HepG2 (cell line): Measurements from ENCODE around the gene ADGRB3. TPM values are rescaled to one million over a fixed set of nuclear protein-coding genes. Genes with fewer than 3 reads are reported as not detected.
"Not testable (repeated sequence)": the region's sequence is repeated elsewhere in the genome, so short reads cannot be mapped to it uniquely, and the experiment has no call there.

Experiments used
- ATAC-seq: fragments of 200-7000 bp; cut with Tn5 transposase; 3 replicates; pipeline ENCODE4 v1.9.1; 2020; ENCODE audit warnings: mild to moderate bottlenecking, moderate library complexity
- BruUV-seq: library from RNA; stranded (reverse); fragments of 400-500 nt; replicated peaks from 2 replicates; lab custom pipeline; 2021; lab: Mats Ljungman, UMichigan
- CTCF ChIA-PET: fragments of 300-600 bp; formaldehyde crosslinking; extraction: SDS; loops from one replicate; lab custom pipeline; 2021; ENCODE audit warnings: low total read pairs, inconsistent platforms, low intra/inter-chr PET ratio; lab: Yijun Ruan, JAX
- POLR2A ChIA-PET: fragments of 350-600 bp; sonication (Branson Sonifier 250); formaldehyde crosslinking; loops from one replicate; lab custom pipeline; 2020; ENCODE audit warnings: antibody characterized with exemption, inconsistent platforms; lab: Yijun Ruan, JAX
- DNase-seq: peaks from one replicate; pipeline ENCODE4 v3.0.0-alpha.2; 2015; ENCODE audit warnings: low spot score
- FAIRE-seq: peaks from 3 replicates; lab custom pipeline; 2011; peaks lifted over from hg19 to GRCh38; lab: Jason Lieb, UNC
- H2AFZ ChIP-seq: one replicate; pipeline ENCODE4 v1.6.1; 2011; ENCODE audit warnings: low read length, inconsistent platforms
- H3K27ac ChIP-seq: fragments of 300-600 bp; 3 replicates; pipeline ENCODE4 v1.8.0; 2011; ENCODE audit warnings: mixed run types, mild to moderate bottlenecking, mixed read lengths, low read length, inconsistent platforms; ENCODE audit not compliant: insufficient read depth; ENCODE audit errors: extremely low read length
- H3K27me3 ChIP-seq, 2 experiments: fragments of 200-600 bp in 1 of 2; 2 replicates in 1 of 2; 3 replicates in 1 of 2; pipeline versions ENCODE4 v1.6.0 to v1.8.0; 2011; ENCODE audit warnings: low read length in 2 of 2, mild to moderate bottlenecking in 2 of 2, moderate library complexity in 2 of 2, inconsistent platforms in 1 of 2; ENCODE audit not compliant: insufficient read depth in 2 of 2, control insufficient read depth in 1 of 2
- H3K36me3 ChIP-seq, 2 experiments: fragments of 200-600 bp in 1 of 2; replicated peaks in 1 of 2; 2 replicates in 1 of 2; 3 replicates in 1 of 2; pipeline versions ENCODE4 v1.5.1 to v1.8.0; 2011; ENCODE audit warnings: low read length in 2 of 2, inconsistent platforms in 1 of 2; ENCODE audit not compliant: insufficient read depth in 2 of 2, control insufficient read depth in 1 of 2
- H3K4me1 ChIP-seq: 2 replicates; pipeline ENCODE4 v1.5.1; 2012; ENCODE audit warnings: low read length, inconsistent platforms; ENCODE audit not compliant: insufficient read depth
- H3K4me2 ChIP-seq: 2 replicates; pipeline ENCODE4 v1.6.0; 2011; ENCODE audit warnings: low read depth, low read length, inconsistent platforms
- H3K4me3 ChIP-seq, 3 experiments: fragments of 200-600 bp in 1 of 3; sonication (generic), shearing (Covaris generic) in 1 of 3; replicated peaks in 1 of 3; 2 replicates each; pipeline ENCODE4 v1.5.1; 2011 to 2016; ENCODE audit warnings: low read length in 3 of 3, inconsistent platforms in 2 of 3, low read depth in 2 of 3, mild to moderate bottlenecking in 2 of 3, control low read depth in 1 of 3, mixed read lengths in 1 of 3; ENCODE audit not compliant: insufficient read depth in 1 of 3
- H3K79me2 ChIP-seq: one replicate; pipeline ENCODE4 v1.6.1; 2011; ENCODE audit warnings: low read length, inconsistent platforms; ENCODE audit not compliant: insufficient read depth
- H3K9ac ChIP-seq: 2 replicates; pipeline ENCODE4 v1.6.0; 2011; ENCODE audit warnings: mild to moderate bottlenecking, low read depth, low read length, inconsistent platforms; ENCODE audit not compliant: insufficient read depth
- H3K9me3 ChIP-seq: 2 replicates; pipeline ENCODE4 v1.5.1; 2012; ENCODE audit warnings: mild to moderate bottlenecking, low read length
- H4K20me1 ChIP-seq: 2 replicates; pipeline ENCODE4 v1.6.0; 2011; ENCODE audit warnings: inconsistent platforms, mild to moderate bottlenecking, low read length, moderate library complexity; ENCODE audit not compliant: insufficient read depth
- ELF4 ChIP-seq: sonication (generic); formaldehyde crosslinking; IDR thresholded peaks from 2 replicates; pipeline ENCODE4 v1.5.0; 2020; ENCODE audit warnings: missing genetic modification reagents, mild to moderate bottlenecking, moderate library complexity, borderline replicate concordance
- HIVEP1 ChIP-seq: sonication (generic); formaldehyde crosslinking; IDR thresholded peaks from 2 replicates; pipeline ENCODE4 v1.4.0; 2020; ENCODE audit warnings: mild to moderate bottlenecking, missing genetic modification reagents
- MAFF ChIP-seq: IDR thresholded peaks from 2 replicates; pipeline ENCODE4 v1.6.1; 2011; ENCODE audit warnings: low read depth, low read length, improper control_type of control experiment
- NFATC3 ChIP-seq: sonication (generic); formaldehyde crosslinking; IDR thresholded peaks from 2 replicates; pipeline ENCODE4 v1.5.1; 2020; ENCODE audit warnings: mild to moderate bottlenecking, missing genetic modification reagents
- NFKB2 ChIP-seq: sonication (generic); formaldehyde crosslinking; IDR thresholded peaks from 2 replicates; pipeline ENCODE4 v1.4.0; 2020; ENCODE audit warnings: missing genetic modification reagents, borderline replicate concordance
- NFYC ChIP-seq: IDR thresholded peaks from 2 replicates; pipeline ENCODE4 v1.6.1; 2016; ENCODE audit warnings: missing genetic modification reagents, missing compliant biosample characterization
- WIZ ChIP-seq: sonication (generic); formaldehyde crosslinking; IDR thresholded peaks from 2 replicates; pipeline ENCODE4 v1.5.1; 2020; ENCODE audit warnings: mild to moderate bottlenecking, missing genetic modification reagents
- ZSCAN21 ChIP-seq: sonication (generic); formaldehyde crosslinking; IDR thresholded peaks from 2 replicates; pipeline ENCODE4 v1.8.0; 2022; ENCODE audit warnings: mild to moderate bottlenecking, missing genetic modification reagents, moderate library complexity, borderline replicate concordance
- WGBS: methylation state at CpG from one replicate; pipeline ENCODE4 v1.1.6; 2017; ENCODE audit warnings: low lambda C conversion rate; 5-methylcytosine and 5-hydroxymethylcytosine counted together
- in situ Hi-C: cut with HindIII; loops from 2 replicates; pipeline ENCODE4 v1.10.0; 2017; ENCODE audit warnings: low pct_unique_long_range_greater_than_20kb; ENCODE audit not compliant: extremely low pct_ligation_motif_present
- intact Hi-C: fragments of 100-400 bp; cut with micrococcal nuclease; formaldehyde crosslinking; loops from one replicate; pipeline ENCODE4 v1.10.0; 2022; ENCODE audit not compliant: unreplicated experiment
- polyA plus RNA-seq, 8 experiments: library from polyadenylated mRNA; depleted of rRNA in 3 of 8; stranded (reverse) in 7 of 8; unstranded in 1 of 8; fragments of >200 nt; fragmentation: Illumina TruSeq in 4 of 8; extraction: Trizol in 4 of 8; gene quantifications; 2 replicates each; pipeline versions ENCODE4 v1.2.1 to v1.2.3, GENCODE V29; 2011 to 2016; ENCODE audit warnings: low read depth in 4 of 8, missing spikeins in 1 of 8, mixed read lengths in 1 of 8; ENCODE audit not compliant: insufficient read depth in 1 of 8
- total RNA-seq, 5 experiments: library from RNA; depleted of rRNA; stranded (reverse); fragments of >200 nt; fragmentation: Illumina TruSeq; extraction: Trizol; gene quantifications; 2 replicates each; pipeline ENCODE4 v1.2.3, GENCODE V29; 2016; ENCODE audit warnings: low read depth in 1 of 5
- TF ChIP-seq, protein P1 (sequence below): sonication (generic); formaldehyde crosslinking; IDR thresholded peaks from 2 replicates; pipeline ENCODE4 v1.8.1; 2022; ENCODE audit warnings: mild to moderate bottlenecking, missing genetic modification reagents
- TF ChIP-seq, protein P2 (sequence below): sonication (generic); formaldehyde crosslinking; conservative IDR thresholded peaks from 2 replicates; pipeline ENCODE4 v1.4.0; 2020; ENCODE audit warnings: missing genetic modification reagents

Gene ADGRB3
- total and polyA plus RNA-seq, 2 of the 13 experiments (the other 11 are each of a cell fraction or from before 2014, with no cell fraction given), result not detected

GRCh38 chr6:68675548-68675947 is 40.5 kb downstream of the ADGRB3 start (continued):
- TF ChIP-seq, protein P1, sequence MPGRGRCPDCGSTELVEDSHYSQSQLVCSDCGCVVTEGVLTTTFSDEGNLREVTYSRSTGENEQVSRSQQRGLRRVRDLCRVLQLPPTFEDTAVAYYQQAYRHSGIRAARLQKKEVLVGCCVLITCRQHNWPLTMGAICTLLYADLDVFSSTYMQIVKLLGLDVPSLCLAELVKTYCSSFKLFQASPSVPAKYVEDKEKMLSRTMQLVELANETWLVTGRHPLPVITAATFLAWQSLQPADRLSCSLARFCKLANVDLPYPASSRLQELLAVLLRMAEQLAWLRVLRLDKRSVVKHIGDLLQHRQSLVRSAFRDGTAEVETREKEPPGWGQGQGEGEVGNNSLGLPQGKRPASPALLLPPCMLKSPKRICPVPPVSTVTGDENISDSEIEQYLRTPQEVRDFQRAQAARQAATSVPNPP (CRISPR knock-in tag), result no peak
- TF ChIP-seq NFATC3 (CRISPR knock-in tag), result no peak
- no peak for TF ChIP-seq ZSCAN21 (CRISPR knock-in tag)
- no peak for TF ChIP-seq WIZ
- no peak for TF ChIP-seq HIVEP1 (CRISPR knock-in tag)
- TF ChIP-seq, protein P2, sequence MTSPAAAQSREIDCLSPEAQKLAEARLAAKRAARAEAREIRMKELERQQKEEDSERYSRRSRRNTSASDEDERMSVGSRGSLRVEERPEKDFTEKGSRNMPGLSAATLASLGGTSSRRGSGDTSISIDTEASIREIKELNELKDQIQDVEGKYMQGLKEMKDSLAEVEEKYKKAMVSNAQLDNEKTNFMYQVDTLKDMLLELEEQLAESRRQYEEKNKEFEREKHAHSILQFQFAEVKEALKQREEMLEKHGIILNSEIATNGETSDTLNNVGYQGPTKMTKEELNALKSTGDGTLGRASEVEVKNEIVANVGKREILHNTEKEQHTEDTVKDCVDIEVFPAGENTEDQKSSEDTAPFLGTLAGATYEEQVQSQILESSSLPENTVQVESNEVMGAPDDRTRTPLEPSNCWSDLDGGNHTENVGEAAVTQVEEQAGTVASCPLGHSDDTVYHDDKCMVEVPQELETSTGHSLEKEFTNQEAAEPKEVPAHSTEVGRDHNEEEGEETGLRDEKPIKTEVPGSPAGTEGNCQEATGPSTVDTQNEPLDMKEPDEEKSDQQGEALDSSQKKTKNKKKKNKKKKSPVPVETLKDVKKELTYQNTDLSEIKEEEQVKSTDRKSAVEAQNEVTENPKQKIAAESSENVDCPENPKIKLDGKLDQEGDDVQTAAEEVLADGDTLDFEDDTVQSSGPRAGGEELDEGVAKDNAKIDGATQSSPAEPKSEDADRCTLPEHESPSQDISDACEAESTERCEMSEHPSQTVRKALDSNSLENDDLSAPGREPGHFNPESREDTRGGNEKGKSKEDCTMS (CRISPR knock-in tag), result no peak
- no peak for TF ChIP-seq NFYC
- no peak for TF ChIP-seq MAFF
- TF ChIP-seq NFKB2 (CRISPR knock-in tag), result no peak
- no peak for TF ChIP-seq ELF4 (CRISPR knock-in tag)

GRCh38 chr6:68676094-68676493 is 41.0 kb downstream of the ADGRB3 start:
- H2AFZ ChIP-seq, H3K9ac ChIP-seq, DNase-seq, FAIRE-seq, intact Hi-C loops, POLR2A ChIA-PET, BruUV-seq, H3K79me2 ChIP-seq, in situ Hi-C loops, H3K4me1 ChIP-seq, H3K4me3 ChIP-seq, H3K9me3 ChIP-seq, H4K20me1 ChIP-seq, H3K36me3 ChIP-seq, H3K4me2 ChIP-seq, CTCF ChIA-PET, ATAC-seq, H3K27ac ChIP-seq, H3K27me3 ChIP-seq: not testable (repeated sequence)
- 21% methylated on average over 16 of the region's 16 CpGs for WGBS
